WTC11 (cell line): Measurements from ENCODE around the gene PDK2.

Experiments used
- CBFB ChIP-seq: sonication (generic); formaldehyde crosslinking; IDR thresholded peaks from 2 replicates; pipeline ENCODE4 v1.8.1; 2022; ENCODE audit warnings: mild to moderate bottlenecking, low read depth, missing genetic modification reagents
- CTCF ChIP-seq: fragments of 200-600 bp; IDR thresholded peaks from 2 replicates; pipeline ENCODE4 v1.8.0; 2022; ENCODE audit warnings: antibody characterized with exemption
- E2F1 ChIP-seq: sonication (generic); formaldehyde crosslinking; IDR thresholded peaks from 2 replicates; pipeline ENCODE4 v1.8.0; 2022; ENCODE audit warnings: mild to moderate bottlenecking, missing genetic modification reagents
- E2F4 ChIP-seq: sonication (generic); formaldehyde crosslinking; IDR thresholded peaks from 2 replicates; pipeline ENCODE4 v1.8.1; 2022; ENCODE audit warnings: low read depth, mild to moderate bottlenecking, moderate library complexity, missing genetic modification reagents, borderline replicate concordance
- ELF4 ChIP-seq: sonication (generic); formaldehyde crosslinking; IDR thresholded peaks from 2 replicates; pipeline ENCODE4 v1.8.1; 2022; ENCODE audit warnings: low read depth, mild to moderate bottlenecking, moderate library complexity, missing genetic modification reagents
- FOXJ3 ChIP-seq: sonication (generic); formaldehyde crosslinking; IDR thresholded peaks from 2 replicates; pipeline ENCODE4 v1.9.0; 2021; ENCODE audit warnings: missing genetic modification reagents, mild to moderate bottlenecking, borderline replicate concordance
- FOXP1 ChIP-seq: sonication (generic); formaldehyde crosslinking; IDR thresholded peaks from 2 replicates; pipeline ENCODE4 v1.8.0; 2022; ENCODE audit warnings: missing genetic modification reagents, mild to moderate bottlenecking, moderate library complexity, borderline replicate concordance
- HMGXB4 ChIP-seq: sonication (generic); formaldehyde crosslinking; IDR thresholded peaks from 2 replicates; pipeline ENCODE4 v1.8.1; 2023; ENCODE audit warnings: mild to moderate bottlenecking, moderate library complexity, missing genetic modification reagents
- JUN ChIP-seq: sonication (generic); formaldehyde crosslinking; IDR thresholded peaks from 2 replicates; pipeline ENCODE4 v1.8.0; 2023; ENCODE audit warnings: mild to moderate bottlenecking, missing genetic modification reagents
- NFYB ChIP-seq: sonication (generic); formaldehyde crosslinking; conservative IDR thresholded peaks from 2 replicates; pipeline ENCODE4 v1.8.0; 2022; ENCODE audit warnings: low read depth, missing genetic modification reagents
- RELA ChIP-seq: sonication (generic); formaldehyde crosslinking; IDR thresholded peaks from 2 replicates; pipeline ENCODE4 v1.8.1; 2022; ENCODE audit warnings: missing genetic modification reagents, mild to moderate bottlenecking, borderline replicate concordance
- SMAD4 ChIP-seq: sonication (generic); formaldehyde crosslinking; IDR thresholded peaks from 2 replicates; pipeline ENCODE4 v1.8.0; 2022; ENCODE audit warnings: mild to moderate bottlenecking, missing genetic modification reagents
- TEAD4 ChIP-seq: sonication (generic); formaldehyde crosslinking; IDR thresholded peaks from 2 replicates; pipeline ENCODE4 v1.8.0; 2022; ENCODE audit warnings: mild to moderate bottlenecking, missing genetic modification reagents
- USF2 ChIP-seq: sonication (generic); formaldehyde crosslinking; IDR thresholded peaks from 2 replicates; pipeline ENCODE4 v1.8.1; 2023; ENCODE audit warnings: mild to moderate bottlenecking, missing genetic modification reagents, moderate library complexity

- TF ChIP-seq ELF4 (CRISPR knock-in tag) (no peak), CTCF (no peak), NFYB (CRISPR knock-in tag) (no peak), SMAD4 (no peak), CBFB (CRISPR knock-in tag) (no peak), E2F4 (CRISPR knock-in tag) (no peak), TEAD4 (CRISPR knock-in tag) (no peak), RELA (CRISPR knock-in tag) (no peak), JUN (CRISPR knock-in tag) (no peak), USF2 (CRISPR knock-in tag) (no peak), HMGXB4 (CRISPR knock-in tag) (no peak), FOXJ3 (CRISPR knock-in tag) (no peak), E2F1 (no peak), FOXP1 (CRISPR knock-in tag) (0 out of 2 replicates have a peak, but pooled peaks have one; percentile 15)
These were observed 28.6 kb downstream of the PDK2 start for GRCh38 chr17:50123649-50124349.
